Liver (tissue), 9 donors: ENCODE data around the gene SLC51B. TPM values are rescaled to one million over a fixed set of nuclear protein-coding genes. Genes with fewer than 3 reads are reported as not detected.

ENCODE experiments used
- DNase-seq: peaks from one replicate; pipeline ENCODE4 v3.0.0-alpha.2; 2017; ENCODE audit warnings: low spot score
- H3K27ac ChIP-seq, 2 donors: one replicate each; pipeline ENCODE4 v1.7.0; 2013; ENCODE audit warnings: inconsistent platforms in 2 of 2, low read length in 2 of 2, control low read depth in 1 of 2, low read depth in 1 of 2, mild to moderate bottlenecking in 1 of 2
- H3K27me3 ChIP-seq, 4 donors: one replicate each; pipeline versions ENCODE4 v1.6.1 to v1.7.0; 2013; ENCODE audit warnings: low read length in 3 of 4, inconsistent platforms in 1 of 4, mild to moderate bottlenecking in 1 of 4, moderate library complexity in 1 of 4; ENCODE audit not compliant: control insufficient read depth in 4 of 4, insufficient read depth in 4 of 4
- H3K36me3 ChIP-seq, 4 donors: one replicate each; pipeline versions ENCODE4 v1.6.1 to v1.7.0; 2013; ENCODE audit warnings: low read length in 3 of 4, mild to moderate bottlenecking in 3 of 4, low read depth in 1 of 4, moderate library complexity in 1 of 4; ENCODE audit not compliant: control insufficient read depth in 4 of 4, insufficient read depth in 3 of 4
- H3K4me1 ChIP-seq, 4 donors: one replicate each; pipeline versions ENCODE4 v1.6.1 to v1.7.0; 2013; ENCODE audit warnings: low read length in 3 of 4, mild to moderate bottlenecking in 3 of 4, moderate library complexity in 1 of 4; ENCODE audit not compliant: control insufficient read depth in 4 of 4, insufficient read depth in 4 of 4
- H3K4me3 ChIP-seq, 3 donors: one replicate each; pipeline versions ENCODE4 v1.6.1 to v1.7.0; 2013; ENCODE audit warnings: low read length in 3 of 3, control low read depth in 1 of 3, low read depth in 1 of 3, mild to moderate bottlenecking in 1 of 3
- H3K9ac ChIP-seq, 2 donors: one replicate each; pipeline ENCODE4 v1.7.0; 2013; ENCODE audit warnings: low read length in 2 of 2, mild to moderate bottlenecking in 2 of 2, moderate library complexity in 2 of 2, control low read depth in 1 of 2, low read depth in 1 of 2
- H3K9me3 ChIP-seq, 4 donors: one replicate each; pipeline versions ENCODE4 v1.6.1 to v1.7.0; 2013; ENCODE audit warnings: low read length in 3 of 4; ENCODE audit not compliant: control insufficient read depth in 4 of 4
- EGR1 ChIP-seq, 2 donors: IDR thresholded peaks; 2 replicates each; pipeline ENCODE4 v1.6.1; 2016 to 2018; ENCODE audit warnings: antibody characterized with exemption in 2 of 2, low read depth in 2 of 2
- FOXA1 ChIP-seq: IDR thresholded peaks from 2 replicates; pipeline ENCODE4 v1.6.1; 2016; ENCODE audit warnings: antibody characterized with exemption
- FOXA2 ChIP-seq: IDR thresholded peaks from 2 replicates; pipeline ENCODE4 v1.6.1; 2016; ENCODE audit warnings: antibody characterized with exemption
- GABPA ChIP-seq, 2 donors: IDR thresholded peaks in 1 of 2; conservative IDR thresholded peaks in 1 of 2; 2 replicates each; pipeline ENCODE4 v1.6.1; 2016; ENCODE audit warnings: antibody characterized with exemption in 2 of 2, mild to moderate bottlenecking in 1 of 2, moderate library complexity in 1 of 2
- HNF4A ChIP-seq, 2 donors: conservative IDR thresholded peaks; 2 replicates each; pipeline ENCODE4 v1.6.1; 2016; ENCODE audit warnings: antibody characterized with exemption in 2 of 2, mild to moderate bottlenecking in 2 of 2
- HNF4G ChIP-seq: IDR thresholded peaks from 2 replicates; pipeline ENCODE4 v1.6.1; 2016; ENCODE audit warnings: antibody characterized with exemption
- JUND ChIP-seq, 2 donors: IDR thresholded peaks; 2 replicates each; pipeline ENCODE4 v1.6.1; 2016; ENCODE audit warnings: antibody characterized with exemption in 2 of 2
- MAX ChIP-seq: IDR thresholded peaks from 2 replicates; pipeline ENCODE4 v1.6.1; 2016; ENCODE audit warnings: antibody characterized with exemption
- NR2F2 ChIP-seq: IDR thresholded peaks from 2 replicates; pipeline ENCODE4 v1.6.1; 2016; ENCODE audit warnings: antibody characterized with exemption
- RAD21 ChIP-seq, 2 donors: IDR thresholded peaks; 2 replicates each; pipeline ENCODE4 v1.6.1; 2016; ENCODE audit warnings: antibody characterized with exemption in 2 of 2, mild to moderate bottlenecking in 2 of 2
- REST ChIP-seq: IDR thresholded peaks from 2 replicates; pipeline ENCODE4 v1.6.1; 2016; ENCODE audit warnings: antibody characterized with exemption, mild to moderate bottlenecking
- RXRA ChIP-seq, 2 donors: IDR thresholded peaks; 2 replicates each; pipeline ENCODE4 v1.6.1; 2017 to 2018; ENCODE audit warnings: antibody characterized with exemption in 2 of 2, mild to moderate bottlenecking in 1 of 2
- SP1 ChIP-seq: IDR thresholded peaks from 2 replicates; pipeline ENCODE4 v1.6.1; 2018; ENCODE audit warnings: antibody characterized with exemption, mild to moderate bottlenecking
- TAF1 ChIP-seq: conservative IDR thresholded peaks from 2 replicates; pipeline ENCODE4 v1.6.1; 2016; ENCODE audit warnings: antibody characterized with exemption, mild to moderate bottlenecking
- YY1 ChIP-seq: IDR thresholded peaks from 2 replicates; pipeline ENCODE4 v1.6.1; 2016; ENCODE audit warnings: antibody characterized with exemption, mild to moderate bottlenecking
- WGBS: extraction: QIAGEN DNeasy Blood & Tissue Kit; methylation state at CpG from one replicate; pipeline ENCODE4 v1.1.7; 2013; 5-methylcytosine and 5-hydroxymethylcytosine counted together
- polyA plus RNA-seq, 2 donors: library from polyadenylated mRNA; stranded (reverse) in 1 of 2; unstranded in 1 of 2; fragments of 200-250 nt in 1 of 2; fragments of >200 nt in 1 of 2; fragmentation: Nextera tagmentation in 1 of 2; extraction: Ambion mirVana in 1 of 2; gene quantifications; one replicate each; pipeline versions ENCODE4 v1.2.1 to v1.2.3, GENCODE V29; 2013 to 2015
- total RNA-seq, 2 donors: library from RNA; depleted of rRNA; stranded (reverse); fragments of >200 nt; gene quantifications; one replicate each; pipeline ENCODE4 v1.2.3, GENCODE V29; 2014
- TF ChIP-seq, protein P1 (sequence below): IDR thresholded peaks from 2 replicates; pipeline ENCODE4 v1.6.1; 2016; ENCODE audit warnings: antibody characterized with exemption
- TF ChIP-seq, protein P2 (sequence below): IDR thresholded peaks from 2 replicates; pipeline ENCODE4 v1.6.1; 2016; ENCODE audit warnings: antibody characterized with exemption
- TF ChIP-seq, protein P3 (sequence below): fragments of 150-350 bp; IDR thresholded peaks from 2 replicates; pipeline ENCODE4 v1.5.1; 2017; ENCODE audit warnings: improper control_type of control experiment, low read depth, low read length; ENCODE audit not compliant: missing input control
- donor health status: healthy.
- donor health status: healthy.
- donor health status: healthy.
- donor health status: healthy.
- donor health status: healthy.

The SLC51B gene
- total and polyA plus RNA-seq, 4 donors: 0.25 to 2.1 (median 1.1) TPM

DNA sequence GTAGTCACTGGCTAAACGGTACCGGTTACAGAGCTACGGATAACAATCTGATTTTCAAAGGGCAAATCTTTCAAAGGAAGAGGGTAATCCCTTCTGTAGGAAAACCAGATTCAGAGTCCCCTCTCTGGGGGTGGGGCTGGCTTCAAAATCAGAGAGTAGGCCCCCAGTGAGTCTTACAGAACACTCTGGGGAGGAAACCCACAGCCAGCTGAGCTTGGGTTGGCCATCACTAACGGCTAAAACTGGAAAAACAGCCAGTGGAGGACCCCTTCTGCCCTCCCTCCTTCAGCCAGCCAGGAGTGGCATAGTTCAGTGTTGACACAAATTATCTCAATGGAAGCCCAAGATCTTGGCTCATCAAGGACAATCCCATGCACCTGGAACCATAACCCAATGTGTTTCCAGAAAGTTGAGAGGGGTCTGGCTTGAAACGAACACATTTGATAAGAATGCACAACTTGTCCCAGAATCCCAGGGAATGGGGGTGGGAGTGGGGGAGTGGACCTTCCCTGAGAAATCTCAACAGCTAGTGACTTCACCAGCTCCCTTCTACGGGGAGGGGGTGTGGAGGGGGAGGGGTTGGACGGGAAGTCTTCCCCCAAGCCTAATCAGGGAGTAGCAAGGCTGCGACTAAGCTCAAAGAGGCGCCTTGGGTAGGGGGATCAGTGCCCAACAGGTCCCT is 21.6 kb downstream of the SLC51B start:
- 60% methylated on average over 9 of the region's 9 CpGs for WGBS
- Histone ChIP-seq H3K4me3 (no peak overlapping the region), H3K27ac (no peak overlapping the region), H3K9me3 (no peaks in the 10 kb centered on the region), H3K27me3 (no peaks in the 10 kb centered on the region), H3K9ac (no peak overlapping the region), H3K4me1 (peaks cover 0 to 2% (median 0%) of the 10 kb centered on the region in 4 donors), H3K36me3 (no peaks in the 10 kb centered on the region)
- TF ChIP-seq REST: no peak
- no peak for TF ChIP-seq TAF1
- no peak for TF ChIP-seq HNF4A (conservative IDR thresholded peaks at IDR 0.05)
- TF ChIP-seq, protein P1, sequence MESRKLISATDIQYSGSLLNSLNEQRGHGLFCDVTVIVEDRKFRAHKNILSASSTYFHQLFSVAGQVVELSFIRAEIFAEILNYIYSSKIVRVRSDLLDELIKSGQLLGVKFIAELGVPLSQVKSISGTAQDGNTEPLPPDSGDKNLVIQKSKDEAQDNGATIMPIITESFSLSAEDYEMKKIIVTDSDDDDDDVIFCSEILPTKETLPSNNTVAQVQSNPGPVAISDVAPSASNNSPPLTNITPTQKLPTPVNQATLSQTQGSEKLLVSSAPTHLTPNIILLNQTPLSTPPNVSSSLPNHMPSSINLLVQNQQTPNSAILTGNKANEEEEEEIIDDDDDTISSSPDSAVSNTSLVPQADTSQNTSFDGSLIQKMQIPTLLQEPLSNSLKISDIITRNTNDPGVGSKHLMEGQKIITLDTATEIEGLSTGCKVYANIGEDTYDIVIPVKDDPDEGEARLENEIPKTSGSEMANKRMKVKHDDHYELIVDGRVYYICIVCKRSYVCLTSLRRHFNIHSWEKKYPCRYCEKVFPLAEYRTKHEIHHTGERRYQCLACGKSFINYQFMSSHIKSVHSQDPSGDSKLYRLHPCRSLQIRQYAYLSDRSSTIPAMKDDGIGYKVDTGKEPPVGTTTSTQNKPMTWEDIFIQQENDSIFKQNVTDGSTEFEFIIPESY: no peak
- TF ChIP-seq SP1: no peak
- TF ChIP-seq EGR1 (IDR thresholded peaks at IDR 0.05; ENCODE audit: low read depth in 2 of 2): no peak
- TF ChIP-seq JUND (IDR thresholded peaks at IDR 0.05): no peak
- TF ChIP-seq RAD21 (IDR thresholded peaks at IDR 0.05): no peak
- TF ChIP-seq FOXA2: no peak
- no peak for TF ChIP-seq FOXA1
- TF ChIP-seq, protein P2, sequence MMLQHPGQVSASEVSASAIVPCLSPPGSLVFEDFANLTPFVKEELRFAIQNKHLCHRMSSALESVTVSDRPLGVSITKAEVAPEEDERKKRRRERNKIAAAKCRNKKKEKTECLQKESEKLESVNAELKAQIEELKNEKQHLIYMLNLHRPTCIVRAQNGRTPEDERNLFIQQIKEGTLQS: no peak
- TF ChIP-seq NR2F2: no peak
- TF ChIP-seq GABPA (IDR thresholded peaks at IDR 0.05 in 1 of 2, conservative IDR thresholded peaks at IDR 0.05 in 1 of 2): no peak
- TF ChIP-seq, protein P3, sequence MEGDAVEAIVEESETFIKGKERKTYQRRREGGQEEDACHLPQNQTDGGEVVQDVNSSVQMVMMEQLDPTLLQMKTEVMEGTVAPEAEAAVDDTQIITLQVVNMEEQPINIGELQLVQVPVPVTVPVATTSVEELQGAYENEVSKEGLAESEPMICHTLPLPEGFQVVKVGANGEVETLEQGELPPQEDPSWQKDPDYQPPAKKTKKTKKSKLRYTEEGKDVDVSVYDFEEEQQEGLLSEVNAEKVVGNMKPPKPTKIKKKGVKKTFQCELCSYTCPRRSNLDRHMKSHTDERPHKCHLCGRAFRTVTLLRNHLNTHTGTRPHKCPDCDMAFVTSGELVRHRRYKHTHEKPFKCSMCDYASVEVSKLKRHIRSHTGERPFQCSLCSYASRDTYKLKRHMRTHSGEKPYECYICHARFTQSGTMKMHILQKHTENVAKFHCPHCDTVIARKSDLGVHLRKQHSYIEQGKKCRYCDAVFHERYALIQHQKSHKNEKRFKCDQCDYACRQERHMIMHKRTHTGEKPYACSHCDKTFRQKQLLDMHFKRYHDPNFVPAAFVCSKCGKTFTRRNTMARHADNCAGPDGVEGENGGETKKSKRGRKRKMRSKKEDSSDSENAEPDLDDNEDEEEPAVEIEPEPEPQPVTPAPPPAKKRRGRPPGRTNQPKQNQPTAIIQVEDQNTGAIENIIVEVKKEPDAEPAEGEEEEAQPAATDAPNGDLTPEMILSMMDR: no peak
- no peak for TF ChIP-seq RXRA (IDR thresholded peaks at IDR 0.05)
- TF ChIP-seq HNF4G: no peak
- no peak for TF ChIP-seq MAX
- no peak for TF ChIP-seq YY1
- DNase-seq: no peak
